ENCODE measurements around the gene ZNF358.

DNA sequence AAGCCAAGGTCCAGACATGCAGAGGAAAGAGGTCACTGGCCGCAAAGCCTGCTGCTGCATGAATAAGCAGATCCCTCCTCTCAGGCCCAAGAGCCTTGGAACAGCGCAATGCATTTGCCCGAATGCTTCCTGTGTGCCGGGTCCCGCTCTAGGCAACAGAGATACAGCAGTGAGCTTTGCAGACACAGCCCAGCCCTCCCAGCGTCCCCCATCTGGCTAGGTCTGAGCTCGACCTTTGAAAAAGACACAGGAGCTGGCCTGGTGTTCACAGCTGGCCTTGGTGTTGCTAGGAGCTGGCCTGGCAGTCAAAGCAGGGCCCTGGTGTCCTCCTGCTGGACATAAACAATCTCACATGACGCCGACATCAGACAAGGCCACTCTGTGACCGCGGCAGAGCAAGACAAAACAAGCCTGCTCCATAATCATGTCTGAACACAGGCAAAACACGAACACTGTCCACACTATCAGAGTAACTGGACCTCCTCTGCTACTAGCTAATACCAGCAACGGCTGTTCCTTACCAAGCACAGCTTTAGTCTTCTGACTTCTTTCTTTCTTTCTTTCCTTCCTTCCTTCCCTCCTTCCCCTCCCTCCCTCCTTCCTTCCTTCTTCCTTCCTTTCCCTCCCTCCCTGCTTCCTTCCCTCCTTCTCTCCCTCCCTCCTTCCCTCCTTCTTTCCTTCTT lies 21.3 kb upstream of the ZNF358 start:
- TF ChIP-seq POLR2AphosphoS5 (IDR thresholded peaks at IDR 0.05; ENCODE audit: low read depth, low read length): no peak
- no peak for TF ChIP-seq SIN3A (IDR thresholded peaks at IDR 0.05; ENCODE audit: borderline replicate concordance, insufficient read depth, low read depth, low read length)
- TF ChIP-seq TCF7L2 (IDR thresholded peaks at IDR 0.05; ENCODE audit: low read depth, low read length): no peak
- TF ChIP-seq REST (IDR thresholded peaks at IDR 0.05; ENCODE audit: insufficient read depth in 1 of 2, low read depth in 2 of 2, low read length in 1 of 2): no peak
- TF ChIP-seq CTCF (IDR thresholded peaks at IDR 0.05): no peak

Data from Panc1 (cell line).